ENCODE results near the gene ASF1B.

- no peak for TF ChIP-seq CTCF (IDR thresholded peaks at IDR 0.05)
- TF ChIP-seq POLR2A (IDR thresholded peaks at IDR 0.05), result no peak
These were observed 45.5 kb upstream of the ASF1B start for GRCh38 chr19:14181906-14182305.

Measured in adrenal gland (tissue), 5 donors.